K562 (cell line): ENCODE measurements around the gene PKIB. TPM values are rescaled to one million over a fixed set of nuclear protein-coding genes. Genes with fewer than 3 reads are reported as not detected.

ENCODE experiments used
- ATAC-seq: fragments of 200-7000 bp; cut with Tn5 transposase; 3 replicates; pipeline ENCODE4 v1.9.1; 2020; ENCODE audit warnings: moderate library complexity
- BruUV-seq: library from RNA; stranded (reverse); fragments of 400-500 nt; replicated peaks from 2 replicates; lab custom pipeline; 2021; lab: Mats Ljungman, UMichigan
- CTCF ChIA-PET: fragments of 300-600 bp; formaldehyde crosslinking; extraction: SDS; loops from one replicate; lab custom pipeline; 2021; ENCODE audit warnings: low intra/inter-chr PET ratio; lab: Yijun Ruan, JAX
- POLR2A ChIA-PET: fragments of 300-600, 350-650 bp; sonication (Branson Sonifier 250); formaldehyde crosslinking; extraction: SDS; loops from one replicate; lab custom pipeline; 2021; ENCODE audit warnings: antibody characterized with exemption, inconsistent platforms; lab: Yijun Ruan, JAX
- DNase-seq, 4 experiments: peaks; one replicate each; pipeline versions ENCODE4 v3.0.0 to v3.0.0-alpha.2; 2011 to 2018; ENCODE audit warnings: low spot score in 3 of 4, mixed read lengths in 3 of 4; ENCODE audit errors: extremely low read depth in 1 of 4
- FAIRE-seq: peaks from 2 replicates; lab custom pipeline; 2011; peaks lifted over from hg19 to GRCh38; lab: Jason Lieb, UNC
- H2AFZ ChIP-seq: 2 replicates; pipeline ENCODE4 v1.6.0; 2011; ENCODE audit warnings: low read depth, low read length, control low read depth, inconsistent platforms
- H3K27ac ChIP-seq: fragments of 200-600 bp; 3 replicates; pipeline ENCODE4 v1.8.0; 2011; ENCODE audit warnings: low read depth, mild to moderate bottlenecking, control low read depth, inconsistent platforms, low read length, moderate library complexity, mixed read lengths; ENCODE audit errors: extremely low read depth
- H3K27me3 ChIP-seq, 2 experiments: fragments of 300-600 bp in 1 of 2; 2 replicates in 1 of 2; 3 replicates in 1 of 2; pipeline versions ENCODE4 v1.6.0 to v1.8.0; 2011; ENCODE audit warnings: inconsistent platforms in 2 of 2, low read length in 2 of 2, mild to moderate bottlenecking in 1 of 2, mixed read lengths in 1 of 2, moderate library complexity in 1 of 2; ENCODE audit not compliant: control insufficient read depth in 2 of 2, insufficient read depth in 2 of 2
- H3K36me3 ChIP-seq: fragments of 300-600 bp; 3 replicates; pipeline ENCODE4 v1.8.0; 2011; ENCODE audit warnings: mild to moderate bottlenecking, low read length, inconsistent platforms; ENCODE audit not compliant: control insufficient read depth, insufficient read depth
- H3K4me1 ChIP-seq, 2 experiments: fragments of 200-600 bp in 1 of 2; replicated peaks in 1 of 2; 2 replicates in 1 of 2; 3 replicates in 1 of 2; pipeline versions ENCODE4 v1.5.1 to v1.8.0; 2011; ENCODE audit warnings: inconsistent platforms in 2 of 2, low read length in 2 of 2, mild to moderate bottlenecking in 1 of 2, mixed read lengths in 1 of 2, moderate library complexity in 1 of 2; ENCODE audit not compliant: control insufficient read depth in 2 of 2, insufficient read depth in 2 of 2
- H3K4me2 ChIP-seq: 2 replicates; pipeline ENCODE4 v1.6.1; 2011; ENCODE audit warnings: low read length, control low read depth, inconsistent platforms, mixed read lengths; ENCODE audit not compliant: insufficient read depth
- H3K4me3 ChIP-seq: fragments of 200-600 bp; sonication (generic), shearing (Covaris generic); 2 replicates; pipeline ENCODE4 v1.5.1; 2016; ENCODE audit warnings: control low read depth, inconsistent platforms
- H3K79me2 ChIP-seq: fragments of 200-600 bp; 3 replicates; pipeline ENCODE4 v1.8.0; 2011; ENCODE audit warnings: low read length, inconsistent platforms; ENCODE audit not compliant: control insufficient read depth, insufficient read depth
- H3K9ac ChIP-seq, 2 experiments: 2 replicates each; pipeline versions ENCODE4 v1.6.0 to v1.6.1; 2011; ENCODE audit warnings: low read depth in 2 of 2, low read length in 2 of 2, control low read depth in 1 of 2, inconsistent platforms in 1 of 2, mild to moderate bottlenecking in 1 of 2, mixed read lengths in 1 of 2; ENCODE audit not compliant: insufficient read depth in 1 of 2
- H3K9me1 ChIP-seq: one replicate; pipeline ENCODE4 v1.6.0; 2011; ENCODE audit warnings: inconsistent platforms, mild to moderate bottlenecking, low read length, moderate library complexity; ENCODE audit not compliant: control insufficient read depth, insufficient read depth
- H3K9me3 ChIP-seq: replicated peaks from 2 replicates; pipeline ENCODE4 v1.5.1; 2011; ENCODE audit warnings: low read depth, low read length, inconsistent platforms; ENCODE audit not compliant: control insufficient read depth, insufficient read depth
- H4K20me1 ChIP-seq: replicated peaks from 2 replicates; pipeline ENCODE4 v1.6.1; 2011; ENCODE audit warnings: low read length, inconsistent platforms, mixed read lengths; ENCODE audit not compliant: control insufficient read depth, insufficient read depth
- CEBPZ ChIP-seq: fragments of 150-350 bp; IDR thresholded peaks from 2 replicates; pipeline ENCODE4 v1.6.1; 2014; ENCODE audit warnings: low read depth, mild to moderate bottlenecking, low read length, borderline replicate concordance
- RAD21 ChIP-seq, 2 experiments: fragments of 250-450 bp in 1 of 2; fragments of 450-650 bp in 1 of 2; sonication (Bioruptor Pico) in 1 of 2; formaldehyde crosslinking in 1 of 2; IDR thresholded peaks in 1 of 2; conservative IDR thresholded peaks in 1 of 2; 2 replicates each; pipeline versions ENCODE4 v1.4.0 to v1.8.0; 2020 to 2022; ENCODE audit warnings: mild to moderate bottlenecking in 2 of 2, moderate library complexity in 1 of 2
- WGBS: fragments of 100-300 bp; shearing (Covaris generic); methylation state at CpG from one replicate; pipeline ENCODE4 v1.1.6; 2016; ENCODE audit warnings: low coverage, mixed read lengths; ENCODE audit not compliant: insufficient coverage; ENCODE audit errors: missing lambda C conversion rate; 5-methylcytosine and 5-hydroxymethylcytosine counted together
- in situ Hi-C: fragments of 300-500 bp; cut with MboI; formaldehyde crosslinking; loops from 4 replicates; pipeline ENCODE4 v1.15.0; 2018; ENCODE audit warnings: inconsistent platforms, mixed read lengths
- intact Hi-C: fragments of 100-400 bp; cut with micrococcal nuclease; formaldehyde crosslinking; loops from 2 replicates; pipeline ENCODE4 v1.14.2; 2022
- polyA plus RNA-seq, 8 experiments: library from polyadenylated mRNA; depleted of rRNA in 4 of 8; stranded (reverse) in 5 of 8; unstranded in 3 of 8; fragments of >200 nt; fragmentation: Nextera tagmentation in 2 of 8; fragmentation: Illumina TruSeq in 1 of 8; extraction: Ambion mirVana in 2 of 8; extraction: Trizol in 1 of 8; gene quantifications; 2 replicates each; pipeline versions ENCODE4 v1.2.1 to v1.2.3, GENCODE V29; 2011 to 2014; ENCODE audit warnings: inconsistent platforms in 1 of 8, missing spikeins in 1 of 8
- total RNA-seq, 7 experiments: library from RNA; depleted of rRNA in 6 of 7; stranded (reverse); fragments of >200 nt in 6 of 7; fragmentation: Illumina TruSeq in 2 of 7; extraction: Trizol in 2 of 7; gene quantifications; 2 replicates each; pipeline versions ENCODE4 v1.2.1 to v1.2.3, GENCODE V29; 2011 to 2021; ENCODE audit warnings: low replicate concordance in 1 of 7

Gene PKIB
- total and polyA plus RNA-seq, 9 of the 15 experiments (the other 6 are each of a cell fraction or from before 2014, with no cell fraction given): 14.8 to 37.5 (median 27.4) TPM

GRCh38 chr6:122681705-122682104 lies 71.5 kb downstream of the PKIB start:
- no peak overlapping the region for H3K4me3 ChIP-seq
- no peak overlapping the region for H2AFZ ChIP-seq
- ChIA-PET POLR2A (no interaction called here), CTCF (no interaction called here)
- no peak overlapping the region for H3K4me2 ChIP-seq
- H3K27me3 ChIP-seq: no peaks in the 10 kb centered on the region
- in situ Hi-C loops (no loop called here), intact Hi-C loops (no loop called here)
- no peaks in the 10 kb centered on the region for H4K20me1 ChIP-seq
- H3K4me1 ChIP-seq: no peaks in the 10 kb centered on the region
- H3K27ac ChIP-seq: no peak overlapping the region
- H3K9me3 ChIP-seq: no peaks in the 10 kb centered on the region
- FAIRE-seq (no peak), DNase-seq (no peak)
- WGBS: 43% methylated on average over 3 of the region's 3 CpGs
- peak in 1 of 2 experiments; percentile 6; a peak in 1 of 4 replicates for TF ChIP-seq RAD21 (CRISPR knock-in tag; conservative IDR thresholded peaks at IDR 0.05 in 1 of 2, IDR thresholded peaks at IDR 0.05 in 1 of 2)
- TF ChIP-seq CEBPZ: no peak
- TF ChIP-seq, all 486 proteins: peak for 1
- no peak for ATAC-seq
- no peaks in the 10 kb centered on the region; the same call in 2 of the 3 replicates for H3K36me3 ChIP-seq
- H3K9ac ChIP-seq: no peak overlapping the region
- no peaks in the 10 kb centered on the region for H3K79me2 ChIP-seq
- no peaks in the 10 kb centered on the region for H3K9me1 ChIP-seq
- no TSS peak for BruUV-seq
